Nucleus accumbens (tissue), 56 donors: Measurements from ENCODE around the gene UHRF1.

Source experiments
- DNase-seq, 56 donors: peaks; one replicate each; lab custom pipeline; 2025; lab: John Stamatoyannopoulos, UW

Gene UHRF1

GRCh38 chr19:4985551-4985991 is 76.3 kb downstream of the UHRF1 start:
- no peak for DNase-seq

DNA sequence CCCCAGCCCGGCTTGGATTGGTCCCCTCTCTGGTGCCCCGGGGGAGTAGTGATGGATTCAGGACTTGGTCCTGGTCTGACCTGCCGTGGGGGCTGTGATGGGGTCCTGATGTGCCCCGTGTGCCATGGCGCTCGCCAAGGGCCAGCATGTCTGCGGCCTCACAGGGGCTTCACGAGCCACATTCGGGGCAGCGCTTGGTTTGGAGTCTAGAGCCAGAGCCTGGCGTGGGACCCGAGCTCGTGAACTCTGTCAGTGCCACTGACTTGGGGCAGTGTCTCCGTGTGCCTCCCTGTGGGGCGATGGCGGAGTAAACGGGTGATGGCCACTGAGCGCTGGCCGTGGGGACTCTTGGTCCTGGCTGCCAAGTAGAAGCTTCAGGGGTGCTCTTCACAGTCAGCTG is 76.8 kb downstream of the UHRF1 start:
- DNase-seq, result no peak

DNA sequence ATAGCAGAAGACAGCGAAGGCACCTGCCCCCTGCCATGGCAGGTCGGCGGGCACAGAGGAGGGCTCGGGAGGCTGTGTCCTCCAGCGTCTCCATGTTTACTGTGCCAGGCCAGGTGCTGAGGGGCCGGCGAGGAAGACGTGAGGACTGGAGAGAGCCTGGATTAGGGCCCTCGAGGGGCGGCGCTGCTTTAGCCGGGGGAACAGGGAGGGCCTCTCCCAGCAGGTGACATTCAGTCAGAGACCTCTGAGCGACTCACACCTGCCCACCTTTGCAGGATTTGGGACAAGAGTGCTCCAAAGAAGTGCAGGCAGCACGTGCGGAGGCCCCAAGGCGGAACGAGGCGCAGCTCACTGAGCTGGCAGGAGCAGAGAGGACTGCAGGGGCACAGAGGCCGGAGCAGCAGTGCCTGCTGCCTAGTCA is 77.2 kb downstream of the UHRF1 start:
- no peak for DNase-seq

DNA sequence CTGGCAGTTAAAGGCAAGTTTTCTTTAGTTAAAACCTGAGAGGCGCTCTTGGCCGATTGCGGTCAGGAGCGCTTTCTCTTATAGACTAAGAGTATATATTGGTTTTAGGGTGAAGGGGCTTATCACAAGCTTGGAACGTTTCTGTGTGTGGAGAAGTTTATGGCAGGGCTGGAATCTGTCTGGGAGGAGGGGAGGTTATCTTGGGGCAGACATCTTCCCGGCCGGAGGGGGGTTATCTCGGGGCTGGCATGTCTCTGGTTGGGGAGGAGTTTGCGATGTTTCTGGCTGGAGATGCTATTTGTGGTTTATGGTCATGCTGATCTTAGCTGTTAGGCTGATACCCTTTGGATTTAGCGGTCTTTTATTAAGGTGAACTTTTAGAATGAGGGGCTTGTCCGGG is 78.0 kb downstream of the UHRF1 start:
- no peak for DNase-seq

DNA sequence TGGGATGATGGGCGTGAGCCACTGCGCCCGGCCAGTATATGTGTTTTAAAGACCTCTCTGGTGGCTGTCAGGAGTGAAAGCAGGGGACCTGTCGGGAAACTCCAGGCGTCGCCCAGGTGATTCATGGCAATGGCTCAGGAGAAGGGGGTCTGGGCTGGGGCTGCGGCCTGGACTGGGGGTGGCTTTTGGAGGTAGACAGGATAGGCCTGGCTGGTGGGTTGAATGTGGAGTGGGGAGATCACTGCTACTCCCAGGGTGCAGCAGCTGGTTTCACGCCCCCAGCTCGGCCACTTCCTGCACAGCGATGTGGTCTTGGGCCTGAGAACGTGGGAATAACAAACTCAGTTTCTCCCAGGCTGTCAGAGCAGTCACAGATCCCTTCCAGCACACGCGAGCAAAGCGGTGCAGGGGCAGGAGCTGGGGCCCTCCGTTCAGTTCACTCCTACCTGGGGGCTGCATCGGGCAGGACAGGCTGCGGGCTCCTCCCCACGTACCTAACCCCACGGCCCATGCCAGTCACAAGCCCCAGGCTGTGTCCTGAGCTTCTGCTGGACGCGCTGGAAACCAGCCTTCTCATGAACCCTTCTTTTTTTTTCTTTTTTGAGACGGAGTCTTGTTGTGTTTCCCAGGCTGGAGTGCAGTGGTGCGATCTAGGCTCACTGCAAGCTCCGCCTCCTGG is 78.5 kb downstream of the UHRF1 start:
- DNase-seq, result no peak

DNA sequence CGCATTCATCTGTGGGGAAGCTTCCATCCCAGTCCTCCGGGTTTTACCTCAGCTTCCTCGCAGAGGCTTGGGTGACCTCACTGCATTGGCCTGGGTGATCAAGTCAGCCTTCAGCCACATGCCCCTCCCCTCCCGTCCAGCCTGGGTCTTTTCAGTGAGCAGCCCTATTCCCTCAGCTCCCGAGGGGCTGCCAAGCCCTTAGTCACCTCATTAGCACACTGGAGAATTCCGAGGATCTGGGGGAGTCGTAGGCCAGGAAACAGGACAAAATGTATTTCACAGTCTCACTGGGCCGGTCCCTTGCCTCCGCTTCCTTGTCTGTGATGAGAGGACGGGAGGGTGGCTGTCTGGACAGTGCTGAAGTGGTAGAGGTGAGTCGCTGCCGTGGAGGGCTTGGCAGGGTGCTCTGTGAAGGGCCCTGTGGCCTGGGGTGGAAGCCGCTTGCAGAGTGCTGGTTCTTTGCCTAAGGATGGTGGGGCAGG is 79.5 kb downstream of the UHRF1 start:
- peak in 10 of 56 donors; percentile 8 to 54 (median 26) for DNase-seq

DNA sequence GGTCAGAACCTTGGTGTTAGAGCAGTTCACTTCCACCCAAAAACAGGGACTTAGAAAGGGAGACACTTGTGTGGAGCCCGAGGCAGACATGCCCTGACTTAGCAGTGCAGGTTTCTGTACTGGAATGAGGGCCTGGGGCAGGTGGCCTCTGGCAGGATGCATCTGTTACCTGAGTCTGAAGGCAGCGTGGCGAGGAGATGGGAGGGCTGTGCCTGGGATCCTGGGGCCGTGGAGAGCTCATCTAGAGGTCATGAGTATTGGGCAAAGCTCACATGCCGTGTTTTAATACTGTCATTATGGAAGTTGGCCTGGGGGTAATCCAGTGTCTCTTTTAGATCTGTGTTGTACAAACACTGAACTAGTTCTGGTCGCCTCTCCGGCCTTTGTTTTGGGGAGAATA is 81.0 kb downstream of the UHRF1 start:
- DNase-seq, result no peak

DNA sequence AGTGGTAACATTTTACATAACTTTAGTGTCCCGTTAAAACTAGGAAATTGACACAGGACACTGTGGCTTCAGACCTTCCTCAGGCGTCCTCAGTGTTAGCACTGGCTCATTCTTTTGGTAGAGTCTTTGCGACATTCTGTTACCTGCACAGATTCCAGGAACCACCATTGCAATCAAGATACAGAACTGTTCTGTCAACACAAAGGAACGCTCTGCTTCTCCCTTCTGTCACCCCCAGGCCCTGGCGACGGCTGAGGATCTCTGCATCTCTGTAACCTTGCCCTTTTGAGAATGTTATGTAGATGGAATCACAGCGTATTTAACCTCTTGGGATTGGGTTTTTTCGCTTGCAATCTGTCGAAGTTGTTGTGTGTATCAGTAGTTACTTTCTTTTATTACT is 82.2 kb downstream of the UHRF1 start:
- no peak for DNase-seq

DNA sequence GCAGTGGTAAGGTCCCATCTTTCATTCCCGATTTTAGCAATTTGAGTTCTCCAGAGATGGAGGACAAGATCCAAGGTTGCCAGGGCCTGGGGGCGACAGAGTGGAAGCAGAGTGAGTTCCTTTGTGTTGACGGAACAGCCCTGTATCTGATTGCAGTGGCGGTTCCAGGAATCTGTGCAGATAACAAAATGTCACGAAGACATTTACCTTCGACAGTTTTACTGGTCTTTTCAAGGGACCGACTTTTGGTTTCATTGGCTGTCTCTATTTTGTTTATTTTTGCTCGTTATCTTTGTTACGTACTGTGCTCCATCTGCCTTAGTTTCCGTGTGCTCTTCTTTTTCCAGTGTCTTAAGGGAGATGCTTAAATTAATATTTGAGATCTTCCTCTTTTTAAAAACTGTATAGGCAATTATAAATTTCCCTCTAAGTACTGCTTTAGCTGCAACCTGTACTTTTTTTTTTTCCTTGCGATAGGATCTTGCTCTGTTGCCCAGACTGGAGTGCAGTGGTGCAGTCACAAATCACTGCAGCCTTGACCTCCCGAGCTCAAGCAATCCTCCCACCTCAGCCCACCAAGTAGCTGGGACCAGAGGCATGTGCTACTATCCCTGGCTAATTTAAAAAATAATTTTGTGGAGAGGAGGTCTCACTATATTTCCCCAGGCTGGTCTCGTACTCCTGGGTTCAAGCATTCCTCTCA is 82.8 kb downstream of the UHRF1 start:
- DNase-seq, result no peak

- no peak for DNase-seq
These were observed 84.4 kb downstream of the UHRF1 start for GRCh38 chr19:4993683-4994082.

DNA sequence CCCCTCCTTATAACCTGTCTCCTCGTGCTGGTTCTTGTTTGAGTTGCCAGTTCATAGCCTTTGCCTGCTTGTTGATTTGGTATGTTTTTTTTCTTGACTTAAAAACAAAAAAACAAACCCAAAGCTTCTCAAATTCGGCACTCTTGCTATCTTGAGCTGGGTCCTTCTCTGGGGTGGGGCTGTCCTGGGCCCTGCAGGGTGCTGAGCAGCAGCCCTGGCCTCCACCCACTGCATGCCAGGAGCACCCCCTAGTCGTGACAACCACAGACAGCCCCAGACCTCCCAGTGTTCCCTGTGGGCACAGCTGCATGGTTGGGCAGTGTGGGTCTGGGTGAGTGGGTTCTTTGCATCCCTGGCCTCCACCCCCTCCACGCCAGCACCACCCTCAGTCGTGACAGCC is 87.4 kb downstream of the UHRF1 start:
- DNase-seq, result no peak

GRCh38 chr19:4997297-4997696 is 88.0 kb downstream of the UHRF1 start:
- no peak for DNase-seq

GRCh38 chr19:5000120-5000611 is 90.9 kb downstream of the UHRF1 start:
- DNase-seq, result no peak

DNA sequence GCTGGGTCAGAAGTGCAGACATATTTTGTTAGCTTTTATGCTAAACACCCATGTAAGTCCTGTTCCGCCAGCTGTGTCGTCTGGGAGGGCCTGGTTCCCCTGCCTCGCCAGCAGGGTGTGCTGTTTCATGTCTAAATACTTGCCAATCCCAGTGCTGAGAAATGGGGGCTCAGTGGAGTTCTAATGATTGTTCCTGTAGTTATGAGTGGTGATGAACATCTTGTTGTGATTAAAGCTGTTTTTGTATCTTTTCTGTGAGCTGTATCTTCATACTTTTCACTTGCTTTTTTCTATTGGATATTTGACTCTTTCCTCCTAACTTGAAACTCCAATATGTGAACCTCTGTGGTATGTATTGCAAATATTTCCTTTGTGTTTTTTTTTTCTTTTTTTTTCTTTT is 92.3 kb downstream of the UHRF1 start:
- DNase-seq, result peak in 7 of 56 donors; percentile 1 to 14 (median 3)

DNA sequence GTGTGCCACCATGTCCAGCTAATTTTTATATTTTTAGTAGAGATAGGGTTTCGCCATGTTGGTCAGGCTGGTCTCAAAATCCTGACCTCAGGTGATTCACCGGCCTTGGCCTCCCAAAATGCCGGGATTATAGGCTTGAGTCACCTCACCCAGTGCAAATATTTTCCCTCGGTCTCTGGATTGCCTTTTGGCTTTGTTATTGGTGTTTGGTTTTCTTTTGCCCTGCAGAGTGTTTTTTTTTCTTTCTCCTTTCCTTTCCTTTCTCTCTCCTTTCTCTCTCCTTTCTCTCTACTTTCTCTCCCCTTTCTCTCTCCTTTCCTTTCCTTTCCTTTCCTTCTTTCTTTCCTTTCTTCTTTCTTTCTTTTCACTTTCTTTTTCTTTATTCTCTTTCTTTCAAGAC is 92.8 kb downstream of the UHRF1 start:
- DNase-seq, result no peak

DNA sequence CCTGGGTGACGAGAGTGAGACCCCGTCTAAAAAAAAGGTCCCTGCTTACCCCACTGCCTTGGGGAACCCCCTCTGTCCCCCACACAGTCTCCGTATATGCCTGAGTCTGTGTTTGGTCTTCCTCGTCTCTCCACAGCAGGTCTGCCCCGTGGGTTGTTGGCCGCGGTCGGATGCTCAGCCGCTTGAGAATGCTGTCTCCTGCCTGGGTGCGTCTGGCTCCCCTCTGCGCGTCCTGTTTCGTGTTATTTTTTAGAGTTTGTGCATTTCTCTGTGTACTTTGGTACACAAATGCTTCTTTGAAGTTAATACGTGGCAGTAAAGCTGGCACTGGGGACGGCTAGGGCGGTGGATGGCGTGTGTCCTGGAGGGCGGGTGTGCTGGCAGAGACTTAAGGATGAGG is 94.5 kb downstream of the UHRF1 start:
- no peak for DNase-seq

GRCh38 chr19:5005096-5005495 is 95.8 kb downstream of the UHRF1 start:
- no peak for DNase-seq

GRCh38 chr19:5006201-5006600 is 96.9 kb downstream of the UHRF1 start:
- no peak for DNase-seq

- DNase-seq, result no peak
These were observed 97.5 kb downstream of the UHRF1 start for GRCh38 chr19:5006821-5007220.
